Astrocyte of the cerebellum (primary cell): ENCODE data around the gene PCDHA2.
"Not testable (repeated sequence)": the region's sequence is repeated elsewhere in the genome, so short reads cannot be mapped to it uniquely, and the experiment has no call there.

Experiments used
- DNase-seq: peaks from one replicate; pipeline ENCODE4 v3.0.0-alpha.2; 2011; ENCODE audit warnings: low read depth
- H3K4me3 ChIP-seq: 2 replicates; pipeline ENCODE4 v1.5.1; 2011; ENCODE audit warnings: mild to moderate bottlenecking, low read depth, low read length, moderate library complexity
- in situ Hi-C: cut with HindIII; loops from 2 replicates; pipeline ENCODE4 v1.10.0; 2017; ENCODE audit warnings: low sequenced_read_pairs
- TF ChIP-seq, protein P1 (sequence below): IDR thresholded peaks from 2 replicates; pipeline ENCODE4 v1.5.1; 2012; ENCODE audit warnings: low read length, low read depth, moderate library complexity, mild to moderate bottlenecking; ENCODE audit errors: missing control alignments

PCDHA2 gene

DNA sequence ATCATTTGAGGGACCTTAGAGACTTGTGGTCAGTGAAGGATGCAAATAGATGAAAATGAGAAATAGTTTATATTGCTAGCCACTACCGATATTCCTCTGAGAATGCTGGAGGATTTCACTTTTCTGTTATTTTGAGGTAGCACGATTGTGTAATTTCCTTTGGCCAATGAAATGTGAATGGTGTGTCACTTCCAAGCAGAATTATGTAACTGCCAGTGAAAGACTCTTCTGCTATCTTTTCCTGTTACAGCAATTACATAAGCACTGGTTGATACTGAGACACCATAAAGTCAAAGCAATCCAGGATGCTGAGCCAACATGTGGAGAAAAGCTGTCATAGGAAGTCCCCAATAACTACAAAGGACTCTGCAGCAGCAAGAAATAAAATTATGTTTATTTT lies 3.6 kb upstream of the PCDHA2 start:
- H3K4me3 ChIP-seq = no peak overlapping the region
- TF ChIP-seq, protein P1, sequence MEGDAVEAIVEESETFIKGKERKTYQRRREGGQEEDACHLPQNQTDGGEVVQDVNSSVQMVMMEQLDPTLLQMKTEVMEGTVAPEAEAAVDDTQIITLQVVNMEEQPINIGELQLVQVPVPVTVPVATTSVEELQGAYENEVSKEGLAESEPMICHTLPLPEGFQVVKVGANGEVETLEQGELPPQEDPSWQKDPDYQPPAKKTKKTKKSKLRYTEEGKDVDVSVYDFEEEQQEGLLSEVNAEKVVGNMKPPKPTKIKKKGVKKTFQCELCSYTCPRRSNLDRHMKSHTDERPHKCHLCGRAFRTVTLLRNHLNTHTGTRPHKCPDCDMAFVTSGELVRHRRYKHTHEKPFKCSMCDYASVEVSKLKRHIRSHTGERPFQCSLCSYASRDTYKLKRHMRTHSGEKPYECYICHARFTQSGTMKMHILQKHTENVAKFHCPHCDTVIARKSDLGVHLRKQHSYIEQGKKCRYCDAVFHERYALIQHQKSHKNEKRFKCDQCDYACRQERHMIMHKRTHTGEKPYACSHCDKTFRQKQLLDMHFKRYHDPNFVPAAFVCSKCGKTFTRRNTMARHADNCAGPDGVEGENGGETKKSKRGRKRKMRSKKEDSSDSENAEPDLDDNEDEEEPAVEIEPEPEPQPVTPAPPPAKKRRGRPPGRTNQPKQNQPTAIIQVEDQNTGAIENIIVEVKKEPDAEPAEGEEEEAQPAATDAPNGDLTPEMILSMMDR = no peak
- DNase-seq = no peak
- in situ Hi-C loops = no loop called here

DNA sequence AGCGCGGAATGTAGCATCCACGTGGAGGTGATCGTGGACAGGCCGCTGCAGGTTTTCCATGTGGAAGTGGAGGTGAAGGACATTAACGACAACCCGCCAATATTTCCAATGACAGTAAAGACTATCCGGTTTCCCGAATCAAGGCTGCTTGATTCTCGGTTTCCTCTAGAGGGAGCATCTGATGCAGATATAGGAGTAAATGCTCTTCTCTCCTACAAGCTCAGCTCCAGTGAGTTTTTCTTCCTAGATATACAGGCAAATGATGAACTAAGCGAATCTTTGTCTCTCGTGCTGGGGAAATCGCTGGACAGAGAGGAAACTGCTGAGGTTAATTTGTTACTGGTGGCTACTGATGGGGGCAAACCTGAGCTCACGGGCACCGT lies 598 bp downstream of the PCDHA2 start:
- no peak overlapping the region for H3K4me3 ChIP-seq
- no peak for DNase-seq
- in situ Hi-C loops = no loop called here

DNA sequence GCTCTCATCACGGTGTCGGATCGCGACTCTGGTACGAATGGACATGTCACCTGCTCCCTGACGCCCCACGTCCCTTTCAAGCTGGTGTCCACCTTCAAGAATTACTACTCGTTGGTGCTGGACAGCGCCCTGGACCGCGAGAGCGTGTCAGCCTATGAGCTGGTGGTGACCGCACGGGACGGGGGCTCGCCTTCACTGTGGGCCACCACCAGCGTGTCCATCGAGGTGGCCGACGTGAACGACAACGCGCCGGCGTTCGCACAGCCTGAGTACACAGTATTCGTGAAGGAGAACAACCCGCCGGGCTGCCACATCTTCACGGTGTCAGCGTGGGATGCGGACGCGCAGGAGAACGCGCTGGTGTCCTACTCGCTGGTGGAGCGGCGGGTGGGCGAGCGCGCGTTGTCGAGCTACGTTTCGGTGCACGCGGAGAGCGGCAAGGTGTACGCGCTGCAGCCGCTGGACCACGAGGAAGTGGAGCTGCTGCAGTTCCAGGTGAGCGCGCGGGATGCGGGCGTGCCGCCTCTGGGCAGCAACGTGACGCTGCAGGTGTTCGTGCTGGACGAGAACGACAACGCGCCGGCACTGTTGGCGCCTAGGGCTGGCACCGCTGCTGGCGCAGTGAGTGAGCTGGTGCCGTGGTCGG lies 1.5 kb downstream of the PCDHA2 start:
- in situ Hi-C loops, DNase-seq, H3K4me3 ChIP-seq: not testable (repeated sequence)

More for the DNA sequence above, 598 bp downstream of the PCDHA2 start:
- TF ChIP-seq, protein P1 = no peak

DNA sequence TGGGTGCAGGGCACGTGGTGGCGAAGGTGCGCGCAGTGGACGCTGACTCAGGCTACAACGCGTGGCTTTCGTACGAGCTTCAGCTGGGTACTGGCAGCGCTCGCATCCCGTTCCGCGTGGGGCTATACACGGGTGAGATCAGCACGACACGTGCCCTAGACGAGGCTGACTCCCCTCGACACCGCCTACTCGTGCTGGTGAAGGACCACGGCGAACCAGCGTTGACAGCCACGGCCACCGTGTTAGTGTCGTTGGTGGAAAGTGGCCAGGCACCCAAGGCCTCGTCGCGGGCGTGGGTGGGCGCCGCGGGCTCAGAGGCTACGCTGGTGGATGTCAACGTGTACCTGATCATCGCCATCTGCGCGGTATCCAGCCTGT lies 2.1 kb downstream of the PCDHA2 start:
- H3K4me3 ChIP-seq = no peak overlapping the region
- TF ChIP-seq, protein P1 = no peak
- DNase-seq = no peak
- in situ Hi-C loops = no loop called here

DNA sequence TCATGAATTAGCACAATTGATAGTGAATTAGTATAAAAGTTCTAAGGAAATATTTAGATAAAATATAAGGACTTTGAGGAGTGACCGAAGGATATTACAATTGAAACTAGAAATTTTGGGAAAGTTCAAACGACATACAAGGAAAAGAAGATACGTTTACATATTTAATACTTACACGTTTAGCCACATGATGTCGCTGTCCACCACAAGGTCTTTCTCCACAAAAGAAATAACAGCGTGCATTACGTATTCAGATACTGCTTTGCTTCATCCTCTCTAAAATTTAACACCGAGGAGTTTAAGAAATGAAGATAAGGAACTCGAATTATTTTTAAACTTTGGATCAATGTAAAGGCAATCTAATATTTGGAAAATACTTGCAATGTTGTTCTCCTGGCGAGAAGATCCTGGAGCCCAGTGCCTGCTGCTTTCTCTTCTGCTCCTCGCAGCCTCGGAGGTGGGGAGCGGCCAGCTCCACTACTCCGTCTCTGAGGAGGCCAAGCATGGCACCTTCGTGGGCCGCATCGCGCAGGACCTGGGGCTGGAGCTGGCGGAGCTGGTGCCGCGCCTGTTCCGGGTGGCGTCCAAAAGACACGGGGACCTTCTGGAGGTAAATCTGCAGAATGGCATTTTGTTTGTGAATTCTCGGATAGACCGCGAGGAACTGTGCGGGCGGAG lies 6.3 kb downstream of the PCDHA2 start, which contains the start of gene PCDHA3:
TSS of gene PCDHA3 (plus strand) at position 242 of the 678 bp plus-strand sequence.
- DNase-seq = no peak
- in situ Hi-C loops = no loop called here
- H3K4me3 ChIP-seq = no peak within 1 kb of the TSS
- TF ChIP-seq, protein P1 = no peak

DNA sequence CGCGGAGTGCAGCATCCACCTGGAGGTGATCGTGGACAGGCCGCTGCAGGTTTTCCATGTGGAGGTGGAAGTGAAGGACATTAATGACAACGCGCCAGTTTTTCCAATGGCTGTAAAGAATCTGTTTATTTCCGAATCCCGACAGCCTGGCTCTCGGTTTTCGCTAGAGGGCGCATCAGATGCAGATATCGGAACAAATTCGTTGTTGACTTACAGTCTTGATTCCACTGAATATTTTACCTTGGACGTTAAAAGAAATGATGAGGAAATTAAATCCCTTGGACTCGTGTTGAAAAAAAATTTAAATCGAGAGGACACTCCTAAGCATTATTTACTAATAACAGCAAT lies 6.8 kb downstream of the PCDHA2 start:
- in situ Hi-C loops = no loop called here
- no peak overlapping the region for H3K4me3 ChIP-seq
- DNase-seq = no peak
- TF ChIP-seq, protein P1 = no peak

DNA sequence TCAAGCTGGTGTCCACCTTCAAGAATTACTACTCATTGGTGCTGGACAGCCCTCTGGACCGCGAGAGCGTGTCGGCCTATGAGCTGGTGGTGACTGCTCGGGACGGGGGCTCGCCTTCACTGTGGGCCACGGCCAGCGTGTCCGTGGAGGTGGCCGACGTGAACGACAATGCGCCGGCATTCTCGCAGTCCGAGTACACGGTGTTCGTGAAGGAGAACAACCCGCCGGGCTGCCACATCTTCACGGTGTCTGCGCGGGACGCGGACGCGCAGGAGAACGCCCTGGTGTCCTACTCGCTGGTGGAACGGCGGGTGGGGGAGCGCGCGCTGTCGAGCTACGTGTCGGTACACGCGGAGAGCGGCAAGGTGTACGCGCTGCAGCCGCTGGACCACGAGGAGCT lies 7.7 kb downstream of the PCDHA2 start:
- in situ Hi-C loops, H3K4me3 ChIP-seq, DNase-seq: not testable (repeated sequence)

DNA sequence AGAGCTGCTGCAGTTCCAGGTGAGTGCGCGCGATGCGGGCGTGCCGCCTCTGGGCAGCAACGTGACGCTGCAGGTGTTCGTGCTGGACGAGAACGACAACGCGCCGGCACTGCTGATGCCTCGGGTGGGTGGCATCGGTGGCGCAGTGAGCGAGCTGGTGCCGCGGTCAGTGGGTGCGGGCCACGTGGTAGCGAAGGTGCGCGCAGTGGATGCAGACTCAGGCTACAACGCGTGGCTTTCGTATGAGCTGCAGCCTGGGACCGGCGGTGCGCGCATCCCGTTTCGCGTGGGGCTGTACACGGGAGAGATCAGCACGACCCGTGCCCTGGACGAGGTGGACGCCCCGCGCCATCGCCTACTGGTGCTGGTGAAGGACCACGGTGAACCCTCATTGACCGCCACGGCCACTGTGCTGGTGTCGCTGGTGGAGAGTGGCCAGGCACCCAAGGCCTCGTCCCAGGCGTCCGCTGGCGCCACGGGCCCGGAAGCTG lies 8.2 kb downstream of the PCDHA2 start:
- H3K4me3 ChIP-seq = no peak overlapping the region
- TF ChIP-seq, protein P1 = no peak
- DNase-seq = no peak
- in situ Hi-C loops = no loop called here
